Stimulated activated CD8-positive, alpha-beta memory T cell treated with anti-CD3 and anti-CD28 coated beads, Interleukin-4, amount 100 ng/mL, for 48 hours (primary cell): Measurements from ENCODE around the gene GGCX.
"Not testable (repeated sequence)": the region's sequence is repeated elsewhere in the genome, so short reads cannot be mapped to it uniquely, and the experiment has no call there.

Source experiments
- DNase-seq: peaks from one replicate; pipeline ENCODE4 v3.0.0-alpha.2; 2020

GGCX gene

DNA sequence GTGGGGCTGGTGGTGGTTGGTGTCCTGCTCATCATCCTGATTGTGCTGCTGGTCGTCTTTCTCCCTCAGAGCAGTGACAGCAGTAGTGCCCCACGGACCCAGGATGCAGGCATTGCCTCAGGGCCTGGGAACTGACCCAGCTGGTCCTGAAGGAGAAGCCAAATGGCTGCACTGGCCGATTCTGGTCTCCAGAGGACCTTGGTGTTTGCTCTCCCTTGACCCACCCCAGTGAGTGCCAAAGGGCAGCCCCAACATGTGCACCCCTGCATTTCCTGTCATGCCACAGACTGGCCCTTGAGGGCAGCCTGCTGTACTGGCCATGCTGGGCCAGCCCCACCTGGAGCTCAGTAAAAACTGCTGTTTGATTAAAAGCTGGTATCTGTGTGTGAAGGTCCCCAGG lies 31.7 kb upstream of the GGCX start:
- no peak for DNase-seq

DNA sequence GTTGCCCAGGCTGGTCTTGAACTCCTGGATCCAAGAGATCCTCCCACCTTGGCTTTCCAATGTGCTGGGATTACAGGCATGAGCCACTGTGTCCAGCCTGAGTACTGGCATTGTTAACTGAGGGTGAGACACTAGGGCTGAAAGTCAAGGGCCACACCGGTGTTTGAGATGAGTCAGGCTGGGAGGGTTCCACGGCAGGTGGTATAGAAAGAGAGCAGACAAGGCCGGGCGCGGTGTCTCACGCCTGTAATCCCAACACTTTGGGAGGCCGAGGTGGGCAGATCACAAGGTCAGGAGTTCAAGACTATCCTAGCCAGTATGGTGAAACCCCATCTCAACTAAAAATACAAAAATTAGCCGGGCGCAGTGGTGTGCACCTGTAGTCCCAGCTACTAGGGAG lies 31.0 kb upstream of the GGCX start:
- not testable (repeated sequence) for DNase-seq

DNA sequence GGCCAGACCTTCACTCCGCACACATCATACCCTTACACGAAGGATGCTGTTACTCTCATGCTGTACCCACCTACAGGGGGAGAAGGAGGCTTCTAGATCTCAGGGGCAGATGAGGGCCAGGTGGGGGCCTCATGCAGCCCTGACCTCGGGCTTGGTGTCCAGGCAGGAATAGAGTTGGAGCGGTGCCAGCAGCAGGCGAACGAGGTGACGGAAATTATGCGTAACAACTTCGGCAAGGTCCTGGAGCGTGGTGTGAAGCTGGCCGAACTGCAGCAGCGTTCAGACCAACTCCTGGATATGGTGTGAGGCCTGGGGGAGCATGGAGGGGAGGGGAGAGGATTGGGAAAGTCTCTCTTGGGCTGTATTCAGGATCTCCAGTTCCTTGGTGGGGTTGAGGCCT lies 30.3 kb upstream of the GGCX start:
- no peak for DNase-seq

DNA sequence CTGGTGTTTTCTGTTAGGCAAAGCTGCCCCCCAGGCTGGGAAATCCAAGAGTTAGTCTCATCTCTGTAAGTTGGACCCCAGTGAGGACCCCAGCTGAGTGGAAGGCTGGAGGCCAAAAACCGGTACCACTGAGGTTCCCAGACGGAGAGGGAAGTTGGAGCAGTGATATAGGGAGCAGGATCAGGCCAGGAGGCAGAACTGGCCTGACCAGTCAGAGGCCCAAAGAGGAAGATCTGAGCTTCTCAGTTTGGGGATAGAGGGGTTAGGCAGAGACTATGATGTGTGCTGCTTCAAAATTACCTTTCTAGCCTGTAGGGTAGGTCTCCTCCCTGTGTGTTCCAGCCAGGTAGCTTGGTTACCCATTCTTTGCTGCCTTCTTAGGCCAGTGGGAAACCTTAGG lies 29.7 kb upstream of the GGCX start:
- no peak for DNase-seq

DNA sequence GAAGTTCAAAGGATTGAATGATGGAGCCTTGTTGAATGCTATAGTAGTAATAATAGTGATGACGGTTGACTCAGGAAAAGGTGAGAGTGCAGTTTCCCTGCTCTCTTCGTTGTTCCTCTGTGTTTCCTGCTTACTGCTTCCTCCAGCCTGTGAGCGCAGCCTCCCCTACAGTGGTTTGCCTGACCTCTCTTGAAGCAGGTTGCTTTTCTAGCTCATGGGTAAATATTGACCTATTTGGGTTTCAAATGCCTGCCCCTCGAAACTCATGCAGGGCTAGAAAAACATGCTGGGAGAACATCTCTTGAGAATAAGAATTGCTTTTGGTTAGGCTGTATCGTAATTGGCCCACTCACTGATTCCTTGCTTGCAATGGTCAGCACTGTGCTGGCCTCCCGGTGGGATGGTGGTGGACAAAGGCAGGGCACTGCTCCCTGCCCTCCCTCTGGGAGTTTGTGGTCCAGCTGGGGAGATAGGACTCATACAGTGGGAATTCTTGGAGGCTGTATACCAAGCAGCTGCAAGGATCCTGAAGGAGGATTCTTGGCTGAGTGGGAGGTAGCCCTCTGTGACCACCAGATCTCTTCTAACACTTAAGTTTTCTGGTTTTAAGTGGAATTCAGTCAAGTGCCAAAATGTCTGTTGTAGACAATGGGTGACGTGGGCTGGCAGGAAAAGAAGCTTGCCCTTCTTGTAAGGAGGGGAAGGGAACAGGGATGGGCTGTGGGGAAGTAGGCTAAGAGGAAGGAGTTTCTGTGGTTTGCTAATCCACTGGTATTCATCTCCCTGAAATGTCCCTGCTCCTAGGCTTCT lies 28.9 kb upstream of the GGCX start:
- no peak for DNase-seq

DNA sequence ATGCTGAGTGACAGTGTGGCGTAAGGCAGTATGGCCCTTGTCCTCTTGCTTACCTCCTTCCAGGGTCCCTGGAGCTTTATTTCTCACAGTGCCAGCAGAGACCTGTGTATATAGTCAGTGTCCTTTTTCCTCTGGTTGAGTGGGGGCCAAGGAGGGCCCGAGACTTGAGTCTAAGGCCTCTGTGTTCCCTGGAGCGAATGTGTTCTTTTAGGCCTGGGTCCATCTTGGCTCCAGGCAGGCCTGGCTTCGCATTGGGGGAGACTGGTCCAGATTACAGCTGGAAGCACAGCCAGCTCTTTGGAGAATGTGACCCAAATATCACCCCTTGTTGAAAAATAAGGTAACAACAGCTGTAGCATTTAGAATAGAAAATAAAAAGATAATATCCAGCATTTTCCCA lies 27.9 kb upstream of the GGCX start:
- DNase-seq, result no peak

DNA sequence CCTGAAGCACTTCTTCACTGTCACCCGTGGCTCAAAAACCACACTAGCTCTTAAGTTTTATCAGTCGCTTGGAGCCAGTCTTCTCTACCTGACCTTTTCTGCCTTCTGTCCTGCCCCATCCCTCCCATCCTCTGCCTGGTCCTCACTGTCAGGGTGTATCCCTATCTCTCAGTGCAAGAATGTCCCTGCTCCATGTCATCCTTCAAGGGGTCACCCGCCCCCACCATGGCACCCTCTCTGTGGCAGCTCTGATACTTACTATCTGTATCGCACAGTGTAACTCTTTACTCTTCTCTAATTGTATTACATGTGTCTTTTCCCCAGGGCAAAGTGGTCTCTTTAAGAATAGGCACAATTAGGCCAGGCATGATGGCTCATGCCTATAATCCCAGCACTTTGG lies 27.4 kb upstream of the GGCX start:
- no peak for DNase-seq

DNA sequence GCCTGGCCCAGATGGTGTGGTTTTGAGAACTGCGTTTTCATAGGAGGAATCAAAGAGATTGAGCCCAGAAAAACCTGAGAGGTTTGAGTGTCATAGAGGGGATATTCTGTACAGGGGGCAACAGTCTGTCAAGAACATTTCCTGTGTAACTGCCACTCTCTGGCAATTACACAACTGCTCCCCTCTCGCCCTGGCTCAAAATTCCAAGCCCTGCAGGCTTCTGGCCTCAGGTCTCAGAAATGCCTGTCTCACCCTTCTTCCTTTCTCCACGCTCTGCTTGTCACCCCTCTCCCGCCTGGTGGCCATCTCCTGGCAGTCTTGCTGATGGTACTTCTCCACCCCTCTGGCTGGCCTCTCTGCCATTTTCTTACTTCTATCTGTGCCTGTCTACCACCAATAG lies 26.9 kb upstream of the GGCX start:
- DNase-seq, result no peak

DNA sequence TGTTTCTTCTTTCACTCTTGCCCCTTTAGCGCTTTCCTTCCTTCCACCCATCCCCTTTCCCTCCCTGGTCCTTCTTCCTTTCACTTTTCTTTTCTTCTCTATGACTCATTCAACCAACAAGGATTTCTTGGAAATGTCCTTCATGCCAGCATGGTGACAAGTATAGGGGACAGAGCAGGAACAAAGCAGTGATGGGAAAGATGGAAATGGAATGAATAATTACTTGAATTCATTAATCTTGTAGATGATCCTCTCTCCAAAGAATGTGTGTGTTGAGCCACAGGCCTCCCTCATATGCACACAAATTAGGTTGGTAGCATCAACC lies 24.4 kb upstream of the GGCX start:
- no peak for DNase-seq

DNA sequence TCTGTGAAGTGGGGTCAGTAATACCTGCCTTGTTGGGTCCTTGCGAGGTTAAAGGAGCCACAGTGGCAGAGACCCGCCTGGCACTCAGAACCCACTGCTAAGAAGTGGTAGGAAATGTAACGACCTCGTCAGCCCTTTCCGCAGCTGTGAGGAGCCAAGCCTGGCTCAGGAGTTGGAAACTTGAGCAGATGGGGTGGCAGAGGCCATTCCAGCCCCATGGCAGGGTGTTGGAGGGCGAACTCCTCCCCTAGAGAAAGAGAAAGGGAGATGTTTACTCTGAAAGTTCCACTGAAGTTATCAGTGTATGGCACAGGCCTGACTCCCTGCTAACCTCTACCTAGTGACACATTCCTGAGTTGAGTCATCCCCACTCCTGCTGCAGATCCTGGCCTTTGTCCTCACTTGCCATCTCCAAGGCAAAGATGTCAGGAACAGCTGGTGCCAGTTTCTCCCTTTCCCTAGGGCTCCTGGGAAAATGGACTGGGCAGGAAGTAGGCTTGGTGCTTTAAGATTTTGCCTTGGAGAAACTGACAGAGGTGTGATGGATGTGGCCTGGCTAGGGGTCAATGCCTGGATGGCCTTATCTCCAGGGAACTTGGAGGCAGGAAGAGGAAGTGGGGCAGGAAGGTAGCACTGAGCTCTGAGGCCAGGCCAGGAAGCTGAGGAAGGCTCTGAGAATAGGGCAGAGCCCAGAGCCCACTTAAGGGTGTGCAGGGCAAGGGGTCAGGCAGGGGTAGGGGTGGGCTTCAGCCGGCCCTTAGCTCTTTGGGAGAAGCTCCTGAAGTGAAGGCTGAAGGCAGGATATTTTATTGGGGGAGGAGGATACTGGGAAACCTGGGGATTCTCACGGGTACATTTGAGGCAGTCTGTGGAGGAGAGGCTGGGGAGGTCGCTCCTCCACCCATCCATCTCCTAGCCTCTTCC lies 23.8 kb upstream of the GGCX start:
- peak; percentile 44 for DNase-seq

DNA sequence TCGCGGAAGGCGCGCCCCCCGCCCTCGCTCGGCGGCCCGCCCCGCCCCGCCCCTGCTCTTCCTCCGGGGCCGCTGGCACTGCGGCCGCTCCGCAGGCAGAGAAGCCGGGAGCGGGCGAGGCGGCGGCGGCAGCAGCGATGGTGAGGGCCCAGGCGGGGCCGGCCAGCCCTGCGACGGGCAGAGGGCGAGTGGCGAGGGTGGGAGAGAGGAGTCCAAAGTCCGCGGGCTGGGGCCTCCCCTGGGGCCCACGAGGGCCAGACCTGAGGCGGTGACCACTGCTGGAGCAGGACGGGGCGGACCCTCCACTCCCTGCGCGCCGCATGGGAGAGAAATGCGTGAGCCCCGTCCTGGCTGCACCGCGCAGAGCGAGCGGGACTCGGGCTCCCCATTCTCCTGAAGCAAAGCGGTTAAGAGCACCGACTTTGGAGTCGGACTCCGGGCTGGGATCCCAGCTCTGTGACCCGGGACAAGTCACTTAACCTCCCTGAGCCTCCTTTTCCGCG lies 23.1 kb upstream of the GGCX start, which contains the start of gene VAMP5:
TSS of gene VAMP5 (plus strand) at position 78 of the 503 bp plus-strand sequence. CDS start at position 138, 60 bp downstream.
- peak; percentile 34 for DNase-seq

DNA sequence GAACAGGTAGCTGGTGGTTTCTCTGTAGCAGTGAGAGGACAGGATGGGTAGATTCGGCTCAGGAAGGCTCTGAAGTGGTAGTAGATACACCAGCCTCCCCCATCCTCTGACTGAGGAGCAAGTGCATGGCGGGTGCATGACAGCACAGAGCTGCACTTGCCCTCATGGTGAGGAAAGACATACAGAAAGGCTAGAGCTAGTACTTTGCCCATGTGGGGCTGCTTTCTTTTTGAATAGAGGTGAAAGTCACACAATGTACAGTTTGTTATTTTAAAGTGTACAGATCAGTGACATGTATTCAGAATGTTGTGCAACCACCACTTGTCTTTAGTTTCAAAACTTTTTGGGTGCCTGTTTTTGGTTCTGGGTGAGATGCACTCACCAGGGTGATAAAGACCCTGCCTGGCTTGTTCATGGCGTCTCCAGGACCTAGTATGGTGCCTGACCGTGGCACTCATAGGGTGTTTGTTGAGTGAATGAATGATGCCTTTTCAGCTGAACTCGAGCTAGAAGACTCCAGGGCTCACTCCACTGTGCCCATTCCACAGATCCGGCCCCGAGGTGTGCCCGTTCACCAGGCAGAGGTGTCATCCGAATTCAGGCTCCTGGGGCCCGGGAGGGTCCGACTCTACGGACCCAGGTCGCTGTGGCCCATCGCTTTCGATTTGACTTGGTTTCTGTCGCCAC lies 22.5 kb upstream of the GGCX start:
- DNase-seq, result peak; percentile 58

DNA sequence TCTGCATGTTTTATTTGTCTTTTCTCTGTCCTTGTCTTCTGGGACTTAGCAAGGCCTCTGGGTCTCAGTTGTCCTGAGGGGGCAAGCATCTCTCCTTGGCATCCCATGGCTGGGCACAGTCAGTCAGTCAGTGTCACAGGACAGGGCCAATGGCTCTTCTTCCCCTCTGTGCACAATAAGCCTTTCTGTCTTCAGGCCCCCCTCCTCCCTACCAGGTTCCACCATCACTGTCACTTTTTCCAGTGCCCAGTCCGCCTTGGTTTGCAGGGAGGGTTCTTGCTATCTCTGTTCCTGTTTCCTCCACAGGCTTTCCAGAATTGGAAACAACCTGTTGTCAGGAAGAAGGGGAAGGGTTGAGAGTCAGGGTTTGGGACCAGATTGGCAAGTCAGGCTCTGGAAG lies 21.2 kb upstream of the GGCX start:
- no peak for DNase-seq

DNA sequence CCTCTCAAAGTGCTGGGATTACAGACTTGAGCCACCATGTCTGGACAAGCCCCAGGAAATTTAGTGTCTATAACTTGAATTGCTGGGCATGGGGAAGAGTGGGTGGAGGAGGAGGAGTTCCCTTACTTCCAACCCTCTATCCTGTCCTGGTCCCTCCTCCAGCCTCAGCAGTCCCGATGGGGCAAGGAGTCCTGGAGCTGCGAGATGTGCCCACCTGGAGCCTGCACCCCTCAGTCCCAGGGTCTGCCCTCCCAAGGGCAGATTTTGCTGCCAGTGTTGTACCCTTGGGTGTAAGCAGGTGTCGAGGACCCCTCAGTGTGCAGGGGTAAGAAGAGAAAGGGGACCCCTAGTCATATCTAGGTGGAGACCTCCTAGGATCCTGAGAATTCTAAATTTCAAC lies 18.9 kb upstream of the GGCX start:
- DNase-seq, result no peak

DNA sequence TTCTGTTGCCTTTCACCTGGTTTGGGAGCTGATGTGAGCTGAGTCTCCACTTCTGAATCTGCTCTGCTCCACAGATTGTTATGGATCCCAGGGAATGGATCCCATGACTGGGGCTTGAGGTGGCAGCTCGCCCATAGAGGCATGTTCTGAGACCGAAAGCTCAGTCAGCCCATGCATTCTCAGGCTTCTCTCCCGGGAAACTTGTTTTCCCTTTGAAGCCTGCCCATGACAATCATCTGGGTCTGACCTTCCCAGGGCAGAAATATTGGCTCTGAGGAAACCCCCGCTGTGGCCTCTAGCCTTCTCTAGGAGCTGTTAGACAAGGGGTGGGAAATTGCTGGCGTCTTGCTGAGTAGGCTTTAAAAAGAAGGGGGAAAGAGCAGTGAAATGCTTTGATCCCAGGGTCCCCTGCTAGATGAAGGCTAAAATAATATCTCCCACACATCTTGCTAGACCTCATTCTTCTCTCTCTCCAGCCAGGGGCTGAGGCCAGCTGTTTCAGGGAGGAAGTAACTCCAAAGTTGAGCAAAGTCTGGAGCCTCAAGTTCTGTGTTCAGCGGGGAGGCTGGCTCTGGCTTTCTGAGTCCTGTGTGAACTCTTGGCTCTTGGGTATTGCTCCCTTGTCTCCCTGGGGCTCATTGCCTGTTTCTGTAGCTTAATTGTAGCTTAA lies 18.1 kb upstream of the GGCX start:
- DNase-seq, result no peak

DNA sequence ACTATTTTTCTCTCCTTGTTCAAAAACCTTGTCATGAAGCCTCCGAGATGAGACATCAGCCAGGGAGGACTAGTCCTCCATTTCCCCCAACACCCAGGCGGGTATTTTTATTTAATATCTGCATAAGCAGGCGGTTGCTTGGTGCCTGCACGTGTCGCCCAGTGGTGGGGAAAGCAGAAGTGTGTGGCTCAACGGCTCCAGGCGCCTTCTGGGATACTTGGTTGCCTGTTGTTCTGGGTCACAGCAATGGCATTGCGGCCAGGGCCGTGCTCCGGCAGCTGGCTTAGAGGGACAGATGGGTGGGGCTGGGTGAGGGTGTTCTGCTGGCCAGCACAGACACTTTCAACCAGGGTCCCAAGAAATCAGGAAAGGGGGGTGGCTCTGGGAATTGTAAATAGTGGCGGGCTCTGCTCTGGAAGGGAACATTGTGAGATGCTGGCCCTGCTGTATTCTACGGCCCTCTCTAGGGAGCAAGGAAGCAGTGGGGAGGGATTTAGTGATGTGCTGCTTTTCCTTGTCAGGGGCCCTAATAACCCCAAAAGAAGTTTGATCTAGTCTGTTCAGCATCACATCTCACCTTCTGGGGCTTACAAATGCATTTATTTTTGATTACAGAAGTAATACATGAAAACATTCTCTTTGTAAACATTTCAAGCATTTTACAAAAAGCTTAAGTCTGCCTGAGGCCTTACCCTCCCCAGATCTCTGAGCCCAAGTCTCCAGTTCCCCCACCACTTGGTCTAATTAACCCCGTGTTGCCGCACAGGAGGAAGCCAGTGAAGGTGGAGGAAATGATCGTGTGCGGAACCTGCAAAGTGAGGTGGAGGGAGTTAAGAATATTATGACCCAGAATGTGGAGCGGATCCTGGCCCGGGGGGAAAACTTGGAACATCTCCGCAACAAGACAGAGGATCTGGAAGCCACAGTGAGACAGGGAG lies 17.2 kb upstream of the GGCX start:
- peak; percentile 36 for DNase-seq

DNA sequence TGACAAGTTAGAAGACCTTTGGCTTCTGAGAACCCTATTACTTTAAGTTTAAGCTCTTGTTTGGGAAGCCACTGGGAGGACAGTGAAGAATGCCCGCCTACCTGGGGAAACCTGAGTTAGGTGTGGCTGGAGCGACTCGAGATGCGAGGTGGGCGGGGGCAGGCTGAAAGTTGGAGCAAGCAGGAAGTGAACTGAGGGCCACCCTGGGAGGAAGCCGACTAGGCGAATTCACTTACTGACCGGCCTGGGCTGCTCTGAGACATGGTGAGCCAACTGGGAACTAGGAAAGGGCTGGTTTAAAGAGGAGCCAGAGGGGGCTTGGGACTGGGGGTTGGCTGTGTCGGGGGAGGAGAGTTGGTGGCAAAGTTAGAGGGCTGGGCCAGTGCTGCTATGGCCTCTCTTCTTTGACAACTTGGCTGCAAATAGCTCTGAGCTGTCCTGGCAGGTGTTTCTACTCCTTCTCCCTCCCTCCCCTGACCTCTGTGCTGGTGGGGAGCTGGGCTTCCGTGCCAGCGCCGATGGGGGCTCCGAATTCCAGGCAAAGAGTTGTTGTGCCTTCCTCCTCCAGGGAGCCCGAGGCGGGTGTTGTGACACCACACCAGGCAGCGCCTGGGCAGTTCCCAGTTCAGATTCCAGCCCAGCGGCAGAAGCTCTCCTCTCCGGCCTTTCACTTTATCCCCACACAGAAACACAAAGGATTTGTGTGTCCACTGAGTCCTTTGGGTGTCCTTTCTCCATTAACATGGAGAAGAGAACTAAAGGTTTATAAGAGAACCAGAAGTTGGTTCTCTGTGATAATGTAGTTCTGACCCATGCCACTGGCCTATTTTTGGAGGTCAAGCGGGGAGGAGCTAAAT lies 16.3 kb upstream of the GGCX start, which contains the start of gene VAMP8:
TSS of gene VAMP8 (plus strand) at position 201 of the 857 bp plus-strand sequence. CDS start at position 262, 61 bp downstream.
- peak; percentile 76 for DNase-seq

DNA sequence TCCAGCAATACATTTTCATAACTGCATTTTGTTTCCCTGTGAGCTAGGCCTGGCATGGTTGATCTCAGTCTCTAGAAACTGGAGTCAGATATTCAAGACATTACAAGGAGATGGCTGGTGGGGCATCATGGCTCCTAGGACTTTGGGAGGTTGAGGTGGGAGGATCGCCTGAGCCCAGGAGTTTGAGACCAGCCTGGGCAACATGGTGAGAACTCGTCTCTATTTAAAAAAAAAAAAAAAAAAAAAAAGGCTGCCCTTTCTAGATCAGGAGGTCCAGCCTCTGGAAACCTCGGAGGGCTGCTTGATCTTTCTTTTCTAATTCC lies 15.7 kb upstream of the GGCX start:
- DNase-seq, result no peak

DNA sequence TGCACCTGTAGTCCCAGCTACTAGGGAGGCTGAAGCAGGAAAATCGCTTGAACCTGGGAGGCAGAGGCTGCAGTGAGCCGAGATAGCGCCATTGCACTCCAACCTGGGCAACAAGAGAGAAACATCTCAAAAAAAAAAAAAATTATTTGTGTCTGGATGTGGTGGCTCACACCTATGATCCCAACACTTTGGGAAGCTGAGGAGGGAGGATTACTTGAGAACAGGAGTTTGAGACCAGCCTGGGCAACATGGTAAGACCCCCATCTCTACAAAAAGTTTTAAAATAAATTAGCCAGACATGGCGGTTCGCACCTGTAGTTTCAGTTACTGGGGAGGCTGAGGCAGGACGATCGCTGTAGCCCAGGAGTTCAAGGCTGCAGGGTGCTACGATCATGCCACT lies 14.4 kb upstream of the GGCX start:
- DNase-seq, result no peak

DNA sequence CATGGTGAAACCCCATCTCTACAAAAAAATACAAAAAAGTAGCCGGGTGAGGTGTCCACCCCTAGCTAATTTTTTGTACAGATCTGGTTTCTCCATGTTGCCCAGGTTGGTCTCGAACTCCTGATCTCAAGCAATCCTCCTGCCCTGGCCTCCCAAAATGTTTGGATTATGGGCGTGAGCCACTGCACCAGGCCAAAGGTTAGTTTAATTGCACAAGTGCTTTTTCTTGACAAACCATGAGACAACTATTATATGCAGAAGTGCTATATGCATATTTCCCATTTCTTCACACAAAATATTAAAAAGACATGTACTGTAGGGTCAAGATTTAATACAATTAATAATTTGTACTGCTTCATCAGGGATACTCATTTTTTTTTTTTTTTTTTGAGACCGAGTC lies 5.0 kb upstream of the GGCX start:
- no peak for DNase-seq

DNA sequence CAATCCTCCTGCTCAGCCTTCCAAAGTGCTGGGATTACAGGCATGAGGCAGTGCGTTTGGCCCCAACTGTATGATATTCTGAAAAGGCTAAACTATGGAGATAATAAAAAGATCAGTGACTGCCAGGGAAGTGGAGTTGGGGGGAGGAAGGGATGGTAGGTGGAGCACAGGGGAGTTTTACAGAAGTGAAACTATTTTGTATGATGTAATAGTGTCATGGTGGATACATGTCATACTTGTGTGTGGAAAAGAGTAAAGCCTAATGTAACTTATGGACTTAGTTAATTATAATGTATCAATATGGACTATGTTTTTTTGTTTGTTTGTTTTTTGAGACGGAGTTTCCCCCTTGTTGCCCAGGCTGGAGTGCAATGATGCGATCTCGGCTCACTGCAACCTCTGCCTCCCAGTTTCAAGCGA lies 2.9 kb upstream of the GGCX start:
- DNase-seq, result no peak
